ENCODE results near the gene PBX1.

PBX1 gene

DNA sequence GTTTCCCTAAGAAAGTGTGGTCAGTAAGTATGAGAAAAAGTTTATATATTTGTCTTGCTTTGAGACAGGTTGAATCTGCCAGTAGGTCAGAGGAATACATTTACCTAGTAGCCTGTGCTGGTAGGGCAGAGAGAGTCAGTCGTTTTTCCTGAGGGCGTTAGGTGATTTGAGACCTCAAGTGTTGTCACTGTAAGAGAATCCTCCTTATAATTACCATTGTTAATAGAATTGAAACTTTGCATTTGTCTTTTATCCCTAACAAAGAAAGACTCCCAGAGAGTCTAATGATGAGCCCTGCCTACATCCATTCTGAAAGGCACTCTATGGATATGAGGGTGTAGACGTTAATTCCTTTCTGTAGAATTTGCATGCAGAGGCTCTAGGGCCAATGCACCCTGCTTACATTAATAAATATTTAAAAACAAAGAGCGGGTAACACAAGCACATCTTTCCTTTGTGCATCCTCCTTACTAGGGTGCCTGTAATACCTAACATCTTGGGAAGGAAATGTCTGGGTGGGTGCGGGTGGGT is 16.4 kb downstream of the PBX1 start:
- no peak for DNase-seq (ENCODE audit: low read depth)
- H3K4me3 ChIP-seq (ENCODE audit: low read depth, low read length): no peak overlapping the region
- TF ChIP-seq, protein P1, sequence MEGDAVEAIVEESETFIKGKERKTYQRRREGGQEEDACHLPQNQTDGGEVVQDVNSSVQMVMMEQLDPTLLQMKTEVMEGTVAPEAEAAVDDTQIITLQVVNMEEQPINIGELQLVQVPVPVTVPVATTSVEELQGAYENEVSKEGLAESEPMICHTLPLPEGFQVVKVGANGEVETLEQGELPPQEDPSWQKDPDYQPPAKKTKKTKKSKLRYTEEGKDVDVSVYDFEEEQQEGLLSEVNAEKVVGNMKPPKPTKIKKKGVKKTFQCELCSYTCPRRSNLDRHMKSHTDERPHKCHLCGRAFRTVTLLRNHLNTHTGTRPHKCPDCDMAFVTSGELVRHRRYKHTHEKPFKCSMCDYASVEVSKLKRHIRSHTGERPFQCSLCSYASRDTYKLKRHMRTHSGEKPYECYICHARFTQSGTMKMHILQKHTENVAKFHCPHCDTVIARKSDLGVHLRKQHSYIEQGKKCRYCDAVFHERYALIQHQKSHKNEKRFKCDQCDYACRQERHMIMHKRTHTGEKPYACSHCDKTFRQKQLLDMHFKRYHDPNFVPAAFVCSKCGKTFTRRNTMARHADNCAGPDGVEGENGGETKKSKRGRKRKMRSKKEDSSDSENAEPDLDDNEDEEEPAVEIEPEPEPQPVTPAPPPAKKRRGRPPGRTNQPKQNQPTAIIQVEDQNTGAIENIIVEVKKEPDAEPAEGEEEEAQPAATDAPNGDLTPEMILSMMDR (IDR thresholded peaks at IDR 0.05; ENCODE audit: low read depth, low read length, missing control alignments): no peak

DNA sequence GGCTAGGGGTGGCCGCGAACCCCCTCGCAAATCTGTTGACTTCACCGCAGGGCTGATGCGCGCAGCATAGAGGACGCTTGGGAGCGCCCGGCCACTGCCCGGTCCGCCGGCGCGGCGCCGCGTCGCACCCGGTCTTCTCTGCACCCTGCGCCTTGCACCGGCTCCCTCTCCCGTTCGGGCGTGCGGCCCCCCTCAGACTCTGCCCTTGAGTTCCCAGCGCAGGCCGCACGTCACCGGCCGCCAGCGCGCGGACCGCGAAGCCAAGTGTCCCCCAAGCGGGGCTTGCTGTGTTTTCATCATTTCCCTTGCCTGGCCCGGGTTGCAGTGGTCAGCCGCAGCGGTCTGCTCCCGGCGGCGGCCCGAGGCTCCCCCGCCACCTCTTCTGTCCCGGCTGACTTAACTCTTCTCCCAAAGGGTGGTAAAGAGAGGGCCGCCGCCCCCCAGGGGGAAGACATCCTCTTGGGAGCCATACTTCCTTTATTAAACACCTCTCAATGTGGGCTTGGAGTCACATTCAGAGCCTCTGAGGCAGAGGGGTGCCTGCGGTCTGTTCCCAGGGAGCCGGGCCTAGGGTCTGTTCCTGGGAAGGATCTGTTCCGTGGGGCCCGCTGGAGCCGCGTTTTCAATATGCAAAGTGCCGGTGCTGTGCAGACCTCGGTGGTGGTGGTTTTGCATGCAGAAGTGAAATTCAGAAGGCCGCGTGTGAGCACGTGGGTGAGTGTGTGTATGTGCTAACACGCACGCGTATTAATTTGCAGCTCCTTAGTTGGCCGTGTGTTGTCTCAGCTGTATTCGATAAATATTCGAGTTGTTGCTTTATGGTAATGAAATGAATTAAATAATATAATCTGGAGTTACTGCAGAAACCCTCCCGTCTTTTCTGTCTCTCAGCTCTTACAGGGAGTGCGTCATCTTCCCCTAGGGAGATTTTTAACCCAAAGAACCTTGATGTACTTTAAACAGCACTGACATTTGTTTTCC is 17.6 kb downstream of the PBX1 start:
- TF ChIP-seq, protein P1 (IDR thresholded peaks at IDR 0.05; ENCODE audit: low read depth, low read length, missing control alignments): no peak
- H3K4me3 ChIP-seq (ENCODE audit: low read depth, low read length): no peak overlapping the region
- DNase-seq (ENCODE audit: low read depth): no peak

DNA sequence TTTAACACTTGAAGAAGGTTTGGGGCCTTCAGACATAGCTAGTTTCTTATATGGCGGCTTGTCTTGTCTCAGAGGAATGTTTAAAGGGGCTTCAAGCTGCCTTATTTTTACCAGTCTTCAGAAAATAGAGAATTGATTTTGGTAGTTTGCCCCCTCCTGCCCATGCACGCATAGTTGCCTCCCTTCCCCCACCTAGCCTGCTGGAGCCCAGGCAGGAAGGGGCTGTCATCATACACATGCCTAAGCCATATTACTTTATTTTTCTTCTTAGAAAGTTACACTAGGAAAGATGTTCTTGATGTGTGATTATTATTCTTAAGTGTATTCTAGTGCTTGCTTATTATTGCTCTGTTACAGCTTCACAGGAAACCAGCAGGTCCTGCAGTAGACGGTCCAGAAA is 18.3 kb downstream of the PBX1 start:
- TF ChIP-seq, protein P1 (IDR thresholded peaks at IDR 0.05; ENCODE audit: low read depth, low read length, missing control alignments): no peak
- no peak for DNase-seq (ENCODE audit: low read depth)
- H3K4me3 ChIP-seq (ENCODE audit: low read depth, low read length): no peak overlapping the region

DNA sequence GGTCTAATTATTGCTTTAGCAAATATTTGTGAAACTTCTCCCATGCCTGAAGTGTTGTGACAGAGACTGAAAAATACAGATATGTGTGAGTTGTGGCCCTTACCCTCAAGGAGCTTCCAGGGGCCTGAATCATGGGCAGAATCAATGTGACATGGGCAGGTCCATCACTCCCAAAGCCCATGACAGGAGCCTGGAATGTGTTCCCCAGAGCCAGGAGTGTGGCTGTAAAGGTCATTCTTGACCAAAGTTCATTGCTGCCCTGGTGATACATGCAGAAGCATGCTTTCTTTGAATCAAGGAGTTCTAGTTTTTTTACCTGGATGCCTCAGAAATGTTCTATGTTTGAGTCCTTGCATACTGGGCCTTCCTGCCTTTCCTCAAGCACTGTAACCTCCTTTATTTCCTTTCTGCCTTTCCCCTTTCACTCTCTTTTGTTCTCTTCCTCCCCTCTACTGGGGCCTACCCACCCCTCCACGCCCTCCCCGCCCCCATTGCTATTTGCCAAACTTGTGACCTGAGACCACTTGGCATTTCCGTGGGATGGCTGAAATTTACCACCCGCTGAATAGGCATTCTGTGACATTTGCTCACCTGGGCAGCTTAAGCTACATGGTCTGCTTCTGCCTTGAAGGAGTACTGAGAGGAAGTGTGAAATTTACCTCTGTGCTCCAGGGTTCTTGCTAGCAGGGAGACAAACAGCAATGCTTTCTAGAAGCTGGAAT is 19.7 kb downstream of the PBX1 start:
- DNase-seq (ENCODE audit: low read depth): no peak
- TF ChIP-seq, protein P1 (IDR thresholded peaks at IDR 0.05; ENCODE audit: low read depth, low read length, missing control alignments): no peak
- no peak overlapping the region for H3K4me3 ChIP-seq (ENCODE audit: low read depth, low read length)

DNA sequence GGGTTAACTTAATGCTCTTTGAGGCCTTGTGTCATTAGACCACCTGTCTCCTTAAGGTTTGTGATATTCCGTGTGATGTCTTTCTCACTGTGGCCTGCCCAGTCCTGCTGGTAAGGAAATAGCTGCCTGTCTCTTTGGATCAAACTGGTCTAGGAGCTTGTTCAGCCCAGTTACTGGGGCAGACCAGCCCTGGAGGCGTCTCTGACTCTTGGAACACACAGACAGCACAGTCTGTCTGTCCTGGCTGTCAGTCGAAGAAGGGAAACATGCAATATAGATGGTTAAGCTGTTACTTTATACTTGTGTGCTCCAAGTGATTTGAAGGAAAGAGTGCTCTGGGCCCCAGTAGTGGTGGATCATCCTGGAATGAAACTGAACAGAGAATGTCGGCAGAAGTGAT is 20.4 kb downstream of the PBX1 start:
- DNase-seq (ENCODE audit: low read depth): no peak
- H3K4me3 ChIP-seq (ENCODE audit: low read depth, low read length): no peak overlapping the region
- TF ChIP-seq, protein P1 (IDR thresholded peaks at IDR 0.05; ENCODE audit: low read depth, low read length, missing control alignments): no peak

DNA sequence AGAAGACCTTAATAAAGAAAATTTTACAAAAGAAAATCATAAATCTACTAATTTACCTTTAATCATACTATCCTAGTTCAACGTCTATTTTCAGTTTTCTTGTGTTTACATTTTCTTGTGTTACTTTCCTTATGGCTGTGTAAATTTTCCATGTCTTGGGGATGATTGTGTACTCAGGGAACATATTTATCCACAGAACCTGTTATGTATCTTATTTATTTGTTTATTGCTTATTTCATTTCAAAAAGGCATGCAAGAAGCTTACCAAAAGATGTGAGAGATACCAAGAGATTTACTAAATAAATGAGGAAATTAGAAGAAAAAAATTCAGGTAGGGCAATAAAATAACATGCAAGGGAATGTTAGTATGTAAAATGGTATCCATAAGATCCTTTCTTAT is 22.8 kb downstream of the PBX1 start:
- DNase-seq (ENCODE audit: low read depth): no peak
- no peak overlapping the region for H3K4me3 ChIP-seq (ENCODE audit: low read depth, low read length)
- TF ChIP-seq, protein P1 (IDR thresholded peaks at IDR 0.05; ENCODE audit: low read depth, low read length, missing control alignments): no peak
